Measurements from ENCODE around the gene GAS6. TPM values are rescaled to one million over a fixed set of nuclear protein-coding genes. Genes with fewer than 3 reads are reported as not detected.
A peak's percentile ranks its signal among the peaks of the same experiment; 100 is the strongest.

GAS6 gene
- total RNA-seq, 1 donor from 2014 or later, result 42.9 TPM

DNA sequence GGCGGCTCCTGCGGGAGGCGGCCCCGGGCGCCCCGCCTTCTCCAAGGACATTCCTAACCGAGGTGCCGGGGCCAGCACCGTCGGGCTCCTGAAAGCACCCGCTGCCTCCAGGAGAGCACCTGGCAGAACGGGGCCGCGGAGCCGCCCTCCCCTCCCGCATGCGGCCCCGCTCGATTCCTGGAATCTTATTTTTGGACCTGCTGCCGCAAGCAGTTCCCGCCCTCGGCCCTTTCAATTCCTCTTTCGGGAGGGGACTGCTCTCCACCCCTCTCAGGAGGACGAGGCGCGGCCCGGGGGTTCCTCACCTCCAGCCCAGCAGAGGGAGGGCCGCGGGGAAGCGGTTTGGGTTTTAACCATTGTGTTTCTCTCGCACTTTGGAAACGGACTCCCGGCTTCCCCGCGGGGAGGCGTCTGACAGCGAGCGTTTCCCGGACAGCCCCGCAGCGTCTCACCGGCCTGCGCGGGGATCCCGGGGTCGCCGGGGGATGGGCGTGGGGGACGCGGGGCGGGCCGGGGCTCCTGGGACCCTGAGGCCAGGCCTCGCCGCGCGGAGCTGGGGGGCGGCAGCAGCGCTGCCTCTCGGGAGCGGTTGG is 849 bp downstream of the GAS6 start:
- peak overlapping the region; percentile 81 for H3K27ac Mint-ChIP-seq
- peaks cover 31% of the 10 kb centered on the region for H3K4me1 Mint-ChIP-seq (ENCODE audit: unreplicated experiment)
- peak; percentile 70 for DNase-seq (ENCODE audit: extremely low spot score, unreplicated experiment)
- H3K36me3 Mint-ChIP-seq, result peaks cover 15% of the 10 kb centered on the region
- peak overlapping the region; percentile 90 for H3K4me3 Mint-ChIP-seq
- H3K9me3 Mint-ChIP-seq, result no peaks in the 10 kb centered on the region
- TF ChIP-seq CTCF (conservative IDR thresholded peaks at IDR 0.05), result no peak
- peaks cover 33% of the 10 kb centered on the region for H3K27me3 Mint-ChIP-seq

GRCh38 chr13:113862191-113862930 is 1.5 kb downstream of the GAS6 start:
- Mint-ChIP-seq H3K27ac (peak overlapping the region; percentile 81), H3K27me3 (peaks cover 31% of the 10 kb centered on the region), H3K36me3 (peaks cover 15% of the 10 kb centered on the region), H3K9me3 (no peaks in the 10 kb centered on the region), H3K4me1 (ENCODE audit: unreplicated experiment) (peaks cover 31% of the 10 kb centered on the region), H3K4me3 (peak overlapping the region; percentile 90)
- no peak for TF ChIP-seq CTCF (conservative IDR thresholded peaks at IDR 0.05)
- DNase-seq (ENCODE audit: extremely low spot score, unreplicated experiment), result peak; percentile 66

- Mint-ChIP-seq H3K27me3 (peaks cover 31% of the 10 kb centered on the region), H3K4me1 (ENCODE audit: unreplicated experiment) (peaks cover 31% of the 10 kb centered on the region), H3K27ac (peak overlapping the region; percentile 81), H3K36me3 (peaks cover 15% of the 10 kb centered on the region), H3K9me3 (no peaks in the 10 kb centered on the region), H3K4me3 (peak overlapping the region; percentile 82)
- peak; percentile 58 for DNase-seq (ENCODE audit: extremely low spot score, unreplicated experiment)
- no peak for TF ChIP-seq CTCF (conservative IDR thresholded peaks at IDR 0.05)
Observed at GRCh38 chr13:113861433-113862030, 2.3 kb downstream of the GAS6 start.

DNA sequence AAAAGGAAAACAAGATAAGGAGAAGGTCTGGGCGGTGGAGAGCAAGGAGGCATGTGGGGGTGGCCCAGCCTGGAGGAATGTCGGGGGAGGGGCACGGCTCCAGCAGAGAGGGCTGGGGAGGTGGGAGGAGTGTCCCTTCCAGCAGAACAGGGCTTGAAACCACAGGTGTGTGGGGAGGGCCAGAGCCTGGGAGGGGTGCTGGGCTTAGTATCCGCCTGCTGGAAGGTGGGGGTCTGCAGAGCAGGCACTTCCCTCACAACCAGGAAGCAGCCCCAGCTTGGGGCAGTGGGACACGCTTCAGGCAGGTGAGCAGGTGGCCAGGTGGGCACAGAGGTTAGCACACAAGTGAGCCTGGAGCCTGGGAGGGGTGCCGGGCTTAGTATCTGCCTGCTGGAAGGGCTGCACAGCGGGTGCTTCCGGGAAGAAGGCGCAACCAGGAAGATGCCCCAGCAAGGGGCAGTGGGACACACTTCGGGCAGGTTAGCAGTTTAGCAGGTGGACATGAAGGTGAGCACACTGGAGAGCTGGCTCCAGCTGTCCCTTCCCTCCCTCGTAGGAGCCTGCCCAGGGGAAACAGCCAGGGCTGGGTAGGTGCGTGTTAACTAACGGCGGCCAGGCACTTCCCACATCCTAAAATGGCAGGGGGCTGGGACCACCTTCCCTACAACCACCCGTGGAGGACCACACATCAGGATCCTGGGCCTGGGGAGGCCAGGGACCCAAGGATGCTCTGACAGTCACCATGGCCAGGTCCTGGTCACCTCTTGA is 3.0 kb downstream of the GAS6 start:
- H3K27ac Mint-ChIP-seq, result peak overlapping the region; percentile 84
- no peaks in the 10 kb centered on the region for H3K9me3 Mint-ChIP-seq
- peaks cover 27% of the 10 kb centered on the region for H3K27me3 Mint-ChIP-seq
- peaks cover 31% of the 10 kb centered on the region for H3K4me1 Mint-ChIP-seq (ENCODE audit: unreplicated experiment)
- H3K36me3 Mint-ChIP-seq, result peaks cover 15% of the 10 kb centered on the region
- no peak for TF ChIP-seq CTCF (conservative IDR thresholded peaks at IDR 0.05)
- peak; percentile 70 for DNase-seq (ENCODE audit: extremely low spot score, unreplicated experiment)
- peak overlapping the region; percentile 82 for H3K4me3 Mint-ChIP-seq

- DNase-seq (ENCODE audit: extremely low spot score, unreplicated experiment), result peak; percentile 62
- H3K9me3 Mint-ChIP-seq, result no peaks in the 10 kb centered on the region
- no peak for TF ChIP-seq CTCF (conservative IDR thresholded peaks at IDR 0.05)
- peak overlapping the region; percentile 84 for H3K27ac Mint-ChIP-seq
- peaks cover 15% of the 10 kb centered on the region for H3K36me3 Mint-ChIP-seq
- H3K4me1 Mint-ChIP-seq (ENCODE audit: unreplicated experiment), result peaks cover 31% of the 10 kb centered on the region
- H3K4me3 Mint-ChIP-seq, result peak overlapping the region; percentile 82
- peaks cover 20% of the 10 kb centered on the region for H3K27me3 Mint-ChIP-seq
Observed at GRCh38 chr13:113860051-113860664, 3.7 kb downstream of the GAS6 start.

All from type B pancreatic cell (in vitro differentiated cells).